AG04450 (cell line): ENCODE results near the gene ZNF320. TPM values are rescaled to one million over a fixed set of nuclear protein-coding genes. Genes with fewer than 3 reads are reported as not detected.
"Not testable (repeated sequence)": the region's sequence is repeated elsewhere in the genome, so short reads cannot be mapped to it uniquely, and the experiment has no call there.

Experiments
- CTCF ChIA-PET: fragments of 300-600, 350-600 bp; formaldehyde crosslinking; extraction: SDS; loops from one replicate; lab custom pipeline; 2022; ENCODE audit warnings: antibody characterized with exemption, inconsistent platforms; lab: Charles Lee
- POLR2A ChIA-PET: fragments of 350-600 bp; formaldehyde crosslinking; extraction: SDS; loops from one replicate; lab custom pipeline; 2021; ENCODE audit warnings: antibody characterized with exemption, inconsistent platforms; lab: Yijun Ruan, JAX
- DNase-seq: peaks from one replicate; pipeline ENCODE4 v3.0.0-alpha.2; 2011; ENCODE audit warnings: low read depth, low spot score
- H3K27ac ChIP-seq: one replicate; pipeline ENCODE4 v1.5.1; 2012; ENCODE audit warnings: low read depth, low read length, control low read depth
- H3K27me3 ChIP-seq: one replicate; pipeline ENCODE4 v1.6.0; 2012; ENCODE audit warnings: low read length; ENCODE audit not compliant: control insufficient read depth, insufficient read depth
- H3K4me3 ChIP-seq: 2 replicates; pipeline ENCODE4 v1.5.1; 2011; ENCODE audit warnings: mild to moderate bottlenecking, low read depth, low read length, control low read depth
- H3K9me3 ChIP-seq: 2 replicates; pipeline ENCODE4 v1.5.1; 2012; ENCODE audit warnings: low read length; ENCODE audit not compliant: control insufficient read depth, insufficient read depth
- CTCF ChIP-seq: IDR thresholded peaks from 2 replicates; pipeline ENCODE4 v1.5.1; 2011; ENCODE audit warnings: low read depth, low read length, control low read depth, inconsistent platforms
- polyA plus RNA-seq: library from polyadenylated mRNA; depleted of rRNA; stranded (reverse); fragments of >200 nt; gene quantifications from 2 replicates; pipeline ENCODE4 v1.2.3, GENCODE V29; 2011

ZNF320 gene
- polyA plus RNA-seq, 1 experiment: 7.7 TPM

GRCh38 chr19:52943884-52944643 is 46.6 kb upstream of the ZNF320 start:
- ChIA-PET CTCF (no interaction called here), POLR2A (interaction anchor here (0.6 kb wide), 1 partner anchor 87 kb away, joined by 3 read pairs; the partner anchor contains the start of gene ZNF468)
- peaks cover 52% of the 10 kb centered on the region for H3K9me3 ChIP-seq
- H3K27ac ChIP-seq: no peak overlapping the region
- no peak for TF ChIP-seq CTCF
- DNase-seq: no peak
- no peak overlapping the region for H3K4me3 ChIP-seq
- no peaks in the 10 kb centered on the region for H3K27me3 ChIP-seq

GRCh38 chr19:52943134-52943883 is 45.9 kb upstream of the ZNF320 start:
- H3K27me3 ChIP-seq: no peaks in the 10 kb centered on the region
- H3K4me3 ChIP-seq: peak overlapping the region; percentile 79
- DNase-seq: no peak
- ChIA-PET CTCF (no interaction called here), POLR2A (interaction anchor here (0.6 kb wide), 1 partner anchor 86 kb away, joined by 3 read pairs; no protein-coding TSS in a partner anchor)
- peaks cover 45% of the 10 kb centered on the region for H3K9me3 ChIP-seq
- no peak for TF ChIP-seq CTCF
- peak overlapping the region; percentile 83 for H3K27ac ChIP-seq

- ChIA-PET POLR2A (interaction anchor here (0.6 kb wide), 1 partner anchor 85 kb away, joined by 3 read pairs; no protein-coding TSS in a partner anchor), CTCF (no interaction called here)
- peak; percentile 43 for DNase-seq
- Histone ChIP-seq H3K27me3 (no peaks in the 10 kb centered on the region), H3K9me3 (peaks cover 38% of the 10 kb centered on the region), H3K4me3 (peak overlapping the region; percentile 79), H3K27ac (peak overlapping the region; percentile 83)
- TF ChIP-seq CTCF: no peak
Measured at GRCh38 chr19:52942386-52943133, 45.1 kb upstream of the ZNF320 start.

GRCh38 chr19:52941941-52942385 is 44.5 kb upstream of the ZNF320 start:
- DNase-seq: no peak
- Histone ChIP-seq H3K27me3 (no peaks in the 10 kb centered on the region), H3K9me3 (peaks cover 33% of the 10 kb centered on the region), H3K4me3 (peak overlapping the region; percentile 79), H3K27ac (peak overlapping the region; percentile 78)
- CTCF ChIA-PET: no interaction called here
- TF ChIP-seq CTCF: no peak
- POLR2A ChIA-PET: no interaction called here

- CTCF ChIA-PET, POLR2A ChIA-PET, DNase-seq, H3K27me3 ChIP-seq: not testable (repeated sequence)
- H3K27ac ChIP-seq: peak overlapping the region; percentile 78
- peak overlapping the region; percentile 79 for H3K4me3 ChIP-seq
- H3K9me3 ChIP-seq: peaks cover 28% of the 10 kb centered on the region
Measured at GRCh38 chr19:52941523-52941922, 44.1 kb upstream of the ZNF320 start.

- POLR2A ChIA-PET, H3K27me3 ChIP-seq, H3K27ac ChIP-seq, DNase-seq, CTCF ChIA-PET, H3K4me3 ChIP-seq: not testable (repeated sequence)
- peaks cover 22% of the 10 kb centered on the region for H3K9me3 ChIP-seq
Measured at GRCh38 chr19:52940905-52941304, 43.5 kb upstream of the ZNF320 start.
